HEK293 (cell line): ENCODE data around the gene C9orf85.

Experiments used
- CTCF ChIA-PET: fragments of 350-600 bp; formaldehyde crosslinking; extraction: SDS; loops from one replicate; lab custom pipeline; 2021; ENCODE audit warnings: antibody characterized with exemption; lab: Yijun Ruan, JAX
- POLR2A ChIA-PET: fragments of 300-600 bp; formaldehyde crosslinking; extraction: SDS; loops from one replicate; lab custom pipeline; 2020; ENCODE audit warnings: antibody characterized with exemption, inconsistent platforms; lab: Yijun Ruan, JAX
- H3K27ac ChIP-seq: fragments of 200-500 bp; sonication (Bioruptor generic); 2 replicates; pipeline ENCODE4 v1.5.1; 2014; ENCODE audit warnings: low read depth, low read length, control low read depth, inconsistent platforms; ENCODE audit errors: extremely low read depth
- H3K36me3 ChIP-seq, 2 experiments: fragments of 200-500 bp in 1 of 2; sonication (Bioruptor generic) in 1 of 2; 1 replicate in 1 of 2; 2 replicates in 1 of 2; pipeline ENCODE4 v1.5.1; 2014 to 2017; ENCODE audit warnings: inconsistent platforms in 2 of 2, low read length in 2 of 2; ENCODE audit not compliant: control insufficient read depth in 2 of 2, insufficient read depth in 1 of 2
- H3K4me1 ChIP-seq: fragments of 200-500 bp; sonication (Bioruptor generic); 2 replicates; pipeline ENCODE4 v1.5.1; 2014; ENCODE audit warnings: mild to moderate bottlenecking, low read length, inconsistent platforms; ENCODE audit not compliant: control insufficient read depth, insufficient read depth
- H3K4me3 ChIP-seq: 2 replicates; pipeline ENCODE4 v1.5.1; 2011; ENCODE audit warnings: low read depth, mild to moderate bottlenecking, control low read depth, low read length, moderate library complexity
- H3K9me3 ChIP-seq: fragments of 200-500 bp; sonication (Bioruptor generic); 2 replicates; pipeline ENCODE4 v1.5.1; 2014; ENCODE audit warnings: low read depth, low read length, inconsistent platforms; ENCODE audit not compliant: control insufficient read depth, insufficient read depth
- FEZF1 ChIP-seq: fragments of 450-650 bp; formaldehyde crosslinking; IDR thresholded peaks from 2 replicates; pipeline ENCODE4 v1.5.1; 2016; ENCODE audit warnings: missing biosample characterization, missing genetic modification characterization
- HOXC10 ChIP-seq: sonication (generic); formaldehyde crosslinking; IDR thresholded peaks from 2 replicates; pipeline ENCODE4 v1.8.1; 2023; ENCODE audit warnings: mild to moderate bottlenecking, missing genetic modification reagents
- HOXD13 ChIP-seq: sonication (generic); formaldehyde crosslinking; IDR thresholded peaks from 2 replicates; pipeline ENCODE4 v1.8.0; 2022; ENCODE audit warnings: missing genetic modification reagents, borderline replicate concordance
- KLF10 ChIP-seq: fragments of 450-650 bp; IDR thresholded peaks from 2 replicates; pipeline ENCODE4 v1.5.1; 2018; ENCODE audit warnings: missing biosample characterization, mild to moderate bottlenecking, missing genetic modification characterization
- KLF8 ChIP-seq: fragments of 450-650 bp; formaldehyde crosslinking; IDR thresholded peaks from 2 replicates; pipeline ENCODE4 v1.5.1; 2016; ENCODE audit warnings: missing biosample characterization, missing genetic modification characterization
- PBX3 ChIP-seq: sonication (generic); formaldehyde crosslinking; IDR thresholded peaks from 2 replicates; pipeline ENCODE4 v1.8.1; 2022; ENCODE audit warnings: mild to moderate bottlenecking, moderate library complexity, missing genetic modification reagents
- PRDM10 ChIP-seq: fragments of 450-650 bp; formaldehyde crosslinking; IDR thresholded peaks from 2 replicates; pipeline ENCODE4 v1.5.1; 2016; ENCODE audit warnings: missing biosample characterization, missing genetic modification characterization
- SCRT1 ChIP-seq: fragments of 450-650 bp; formaldehyde crosslinking; IDR thresholded peaks from 2 replicates; pipeline ENCODE4 v1.5.1; 2016; ENCODE audit warnings: missing biosample characterization, missing genetic modification characterization, borderline replicate concordance
- SETDB1 ChIP-seq: IDR thresholded peaks from one replicate; pipeline ENCODE4 v1.6.1; 2017; ENCODE audit warnings: mild to moderate bottlenecking, low read length, moderate library complexity, mixed read lengths; ENCODE audit not compliant: insufficient read length
- SP2 ChIP-seq: fragments of 450-650 bp; formaldehyde crosslinking; IDR thresholded peaks from 2 replicates; pipeline ENCODE4 v1.5.1; 2016; ENCODE audit warnings: missing biosample characterization, missing genetic modification characterization
- ZBTB20 ChIP-seq: fragments of 450-650 bp; formaldehyde crosslinking; IDR thresholded peaks from 2 replicates; pipeline ENCODE4 v1.5.1; 2016; ENCODE audit warnings: missing biosample characterization, missing genetic modification characterization
- ZBTB21 ChIP-seq: fragments of 450-650 bp; formaldehyde crosslinking; IDR thresholded peaks from 2 replicates; pipeline ENCODE4 v1.5.1; 2017; ENCODE audit warnings: missing biosample characterization, missing genetic modification characterization
- ZFHX2 ChIP-seq: fragments of 450-650 bp; formaldehyde crosslinking; conservative IDR thresholded peaks from 2 replicates; pipeline ENCODE4 v1.5.1; 2016; ENCODE audit warnings: missing biosample characterization, missing genetic modification characterization
- ZNF155 ChIP-seq: fragments of 450-650 bp; formaldehyde crosslinking; IDR thresholded peaks from 2 replicates; pipeline ENCODE4 v1.5.1; 2016; ENCODE audit warnings: missing biosample characterization, missing genetic modification characterization
- ZNF2 ChIP-seq: fragments of 450-650 bp; formaldehyde crosslinking; IDR thresholded peaks from 2 replicates; pipeline ENCODE4 v1.5.1; 2016; ENCODE audit warnings: missing biosample characterization, missing genetic modification characterization
- ZNF335 ChIP-seq: fragments of 450-650 bp; formaldehyde crosslinking; conservative IDR thresholded peaks from 2 replicates; pipeline ENCODE4 v1.5.1; 2016; ENCODE audit warnings: missing biosample characterization, missing genetic modification characterization
- ZNF514 ChIP-seq: fragments of 450-650 bp; formaldehyde crosslinking; IDR thresholded peaks from 2 replicates; pipeline ENCODE4 v1.5.1; 2016; ENCODE audit warnings: missing biosample characterization, missing genetic modification characterization
- ZNF518A ChIP-seq: fragments of 450-650 bp; formaldehyde crosslinking; conservative IDR thresholded peaks from 2 replicates; pipeline ENCODE4 v1.5.1; 2016; ENCODE audit warnings: low read depth, missing biosample characterization, missing genetic modification characterization
- ZNF645 ChIP-seq: fragments of 450-650 bp; formaldehyde crosslinking; IDR thresholded peaks from 2 replicates; pipeline ENCODE4; 2016; ENCODE audit warnings: missing biosample characterization, missing genetic modification characterization
- ZNF692 ChIP-seq: fragments of 450-650 bp; formaldehyde crosslinking; IDR thresholded peaks from 2 replicates; pipeline ENCODE4 v1.5.1; 2016; ENCODE audit warnings: missing biosample characterization, missing genetic modification characterization
- ZNF777 ChIP-seq: fragments of 450-650 bp; formaldehyde crosslinking; IDR thresholded peaks from 2 replicates; pipeline ENCODE4 v1.5.1; 2017; ENCODE audit warnings: missing biosample characterization, missing genetic modification characterization, borderline replicate concordance
- ZNF843 ChIP-seq: fragments of 450-650 bp; formaldehyde crosslinking; IDR thresholded peaks from 2 replicates; pipeline ENCODE4 v1.5.1; 2016; ENCODE audit warnings: missing biosample characterization, missing genetic modification characterization

The C9orf85 gene

GRCh38 chr9:71910650-71911060 is 784 bp upstream of the C9orf85 start (continued):
- TF ChIP-seq SCRT1 (tag by site-specific recombination) (no peak), ZBTB21 (tag by site-specific recombination) (no peak), ZFHX2 (tag by site-specific recombination) (no peak), HOXC10 (CRISPR knock-in tag) (no peak), ZNF2 (tag by site-specific recombination) (no peak), KLF10 (tag by site-specific recombination) (no peak), KLF8 (tag by site-specific recombination) (no peak), SETDB1 (no peak), ZNF155 (no peak), ZNF843 (tag by site-specific recombination) (no peak), PBX3 (0 out of 2 replicates have a peak, but pooled peaks have one; percentile 11), ZBTB20 (tag by site-specific recombination) (peak; percentile 45; the same call in 1 of the 2 replicates), HOXD13 (CRISPR knock-in tag) (no peak), ZNF692 (0 out of 2 replicates have a peak, but pooled peaks have one; percentile 41), ZNF777 (tag by site-specific recombination) (no peak), ZNF335 (tag by site-specific recombination) (0 out of 2 replicates have a peak, but pooled peaks have one; percentile 10), ZNF518A (tag by site-specific recombination) (no peak), ZNF514 (tag by site-specific recombination) (no peak), FEZF1 (tag by site-specific recombination) (no peak), SP2 (tag by site-specific recombination) (no peak)

- no peaks in the 10 kb centered on the region for H3K36me3 ChIP-seq
- ChIA-PET POLR2A (interaction anchor here (1.0 to 1.8 kb wide), 10 partner anchors 14 to 453 kb away, joined by 3 to 18 read pairs (median 4); partner anchors contain the start of gene ZFAND5), CTCF (interaction anchor here (3.2 kb wide), 1 partner anchor 113 kb away, joined by 19 read pairs; no protein-coding TSS in a partner anchor)
- TF ChIP-seq ZNF692, result 0 out of 2 replicates have a peak, but pooled peaks have one; percentile 23
- TF ChIP-seq PRDM10, result peak; percentile 27
- no peak for TF ChIP-seq ZNF645
- H3K9me3 ChIP-seq, result no peaks in the 10 kb centered on the region
- no peaks in the 10 kb centered on the region; the same call in 1 of the 2 replicates for H3K4me1 ChIP-seq
- peak overlapping the region; percentile 55 for H3K4me3 ChIP-seq
- H3K27ac ChIP-seq, result peak overlapping the region; percentile 64
Observed at GRCh38 chr9:71911908-71912335, 483 bp downstream of the C9orf85 start.
